ENCODE measurements around the gene HSPB6. TPM values are rescaled to one million over a fixed set of nuclear protein-coding genes. Genes with fewer than 3 reads are reported as not detected.
A peak's percentile ranks its signal among the peaks of the same experiment; 100 is the strongest.

HSPB6 gene
- total RNA-seq, 4 donors from 2014 or later, result 1.7 to 21.9 (median 3.6) TPM

- 83 to 88% methylated on average over 13 to 19 of the region's 32 CpGs for WGBS, 2 donors
- H3K4me1 ChIP-seq, result peaks cover 24 to 41% (median 25%) of the 10 kb centered on the region in 3 donors
- H3K27ac ChIP-seq, result peak overlapping the region in 1 of 4 donors; percentile 96
- TF ChIP-seq, protein P1, sequence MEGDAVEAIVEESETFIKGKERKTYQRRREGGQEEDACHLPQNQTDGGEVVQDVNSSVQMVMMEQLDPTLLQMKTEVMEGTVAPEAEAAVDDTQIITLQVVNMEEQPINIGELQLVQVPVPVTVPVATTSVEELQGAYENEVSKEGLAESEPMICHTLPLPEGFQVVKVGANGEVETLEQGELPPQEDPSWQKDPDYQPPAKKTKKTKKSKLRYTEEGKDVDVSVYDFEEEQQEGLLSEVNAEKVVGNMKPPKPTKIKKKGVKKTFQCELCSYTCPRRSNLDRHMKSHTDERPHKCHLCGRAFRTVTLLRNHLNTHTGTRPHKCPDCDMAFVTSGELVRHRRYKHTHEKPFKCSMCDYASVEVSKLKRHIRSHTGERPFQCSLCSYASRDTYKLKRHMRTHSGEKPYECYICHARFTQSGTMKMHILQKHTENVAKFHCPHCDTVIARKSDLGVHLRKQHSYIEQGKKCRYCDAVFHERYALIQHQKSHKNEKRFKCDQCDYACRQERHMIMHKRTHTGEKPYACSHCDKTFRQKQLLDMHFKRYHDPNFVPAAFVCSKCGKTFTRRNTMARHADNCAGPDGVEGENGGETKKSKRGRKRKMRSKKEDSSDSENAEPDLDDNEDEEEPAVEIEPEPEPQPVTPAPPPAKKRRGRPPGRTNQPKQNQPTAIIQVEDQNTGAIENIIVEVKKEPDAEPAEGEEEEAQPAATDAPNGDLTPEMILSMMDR (IDR thresholded peaks at IDR 0.05), result no peak
- no peak for TF ChIP-seq POLR2A (IDR thresholded peaks at IDR 0.05)
- intact Hi-C loops (cut with DNase I), result loop anchor here (10.0 kb wide), 1 partner anchor 175 kb away; the partner anchor contains the start of gene TMEM147
- peaks cover 30 to 53% (median 30%) of the 10 kb centered on the region in 3 donors for H3K36me3 ChIP-seq
- no peaks in the 10 kb centered on the region for H3K27me3 ChIP-seq
- no peak for DNase-seq
- H3K4me3 ChIP-seq, result peak overlapping the region in 2 of 4 donors; percentile 93 to 98
- H3K9me3 ChIP-seq, result no peaks in the 10 kb centered on the region
Observed at GRCh38 chr19:35719402-35720162, 37.2 kb downstream of the HSPB6 start.

GRCh38 chr19:35718345-35719041 lies 38.3 kb downstream of the HSPB6 start:
- H3K27me3 ChIP-seq, result no peaks in the 10 kb centered on the region
- peaks cover 24 to 41% (median 25%) of the 10 kb centered on the region in 3 donors for H3K4me1 ChIP-seq
- TF ChIP-seq, protein P1 (IDR thresholded peaks at IDR 0.05), result no peak
- TF ChIP-seq POLR2A (IDR thresholded peaks at IDR 0.05), result no peak
- 0 to 2% methylated on average over 9 to 20 of the region's 42 CpGs for WGBS, 2 donors
- peak overlapping the region; percentile 75 to 98 (median 94) for H3K4me3 ChIP-seq
- H3K36me3 ChIP-seq, result peaks cover 19 to 42% (median 24%) of the 10 kb centered on the region in 3 donors
- no peak for DNase-seq
- H3K27ac ChIP-seq, result peak overlapping the region; percentile 89 to 98 (median 94)
- H3K9me3 ChIP-seq, result no peaks in the 10 kb centered on the region
- intact Hi-C loops (cut with DNase I), result loop anchor here (10.0 kb wide), 1 partner anchor 174 kb away; the partner anchor contains the start of gene TMEM147

DNA sequence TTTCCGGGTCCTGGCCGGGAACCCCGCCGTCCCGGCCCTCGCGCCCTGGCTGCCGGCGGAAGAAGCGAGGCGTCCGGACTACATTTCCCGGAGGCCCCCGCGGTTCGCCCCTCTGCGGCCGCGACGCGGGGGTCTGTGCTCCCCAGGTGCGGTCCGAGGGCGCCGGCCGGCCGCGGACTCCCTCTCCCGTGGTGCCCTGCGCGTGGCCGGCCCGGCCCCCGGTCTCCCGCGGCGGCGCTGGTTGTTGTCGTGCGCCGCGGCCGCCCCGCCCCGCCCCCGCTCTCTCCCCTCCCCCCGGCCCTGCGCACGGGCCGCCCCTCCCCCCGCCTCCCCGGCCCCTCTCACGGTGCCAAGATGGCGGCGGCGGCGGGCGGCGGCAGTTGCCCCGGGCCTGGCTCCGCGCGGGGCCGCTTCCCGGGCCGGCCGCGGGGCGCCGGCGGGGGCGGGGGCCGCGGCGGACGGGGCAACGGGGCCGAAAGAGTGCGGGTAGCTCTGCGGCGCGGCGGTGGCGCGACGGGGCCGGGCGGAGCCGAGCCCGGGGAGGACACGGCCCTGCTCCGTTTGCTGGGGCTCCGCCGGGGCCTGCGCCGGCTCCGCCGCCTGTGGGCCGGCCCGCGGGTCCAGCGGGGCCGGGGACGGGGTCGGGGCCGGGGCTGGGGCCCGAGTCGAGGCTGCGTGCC lies 39.0 kb downstream of the HSPB6 start, which contains the start of gene KMT2B:
TSS of gene KMT2B (plus strand) at position 339 of the 680 bp plus-strand sequence. CDS start at position 355, 16 bp downstream.
- peaks cover 13 to 35% (median 18%) of the 10 kb centered on the region in 3 donors for H3K36me3 ChIP-seq
- peak within 1 kb of the TSS; percentile 89 to 98 (median 94) for H3K27ac ChIP-seq
- no CpG with 5 or more reads among the region's 109 CpGs for WGBS, 2 donors
- no peaks in the 10 kb centered on the region for H3K9me3 ChIP-seq
- peak within 1 kb of the TSS; percentile 75 to 98 (median 94) for H3K4me3 ChIP-seq
- peaks cover 24 to 41% (median 25%) of the 10 kb centered on the region in 3 donors for H3K4me1 ChIP-seq
- intact Hi-C loops (cut with DNase I), result loop anchor here (2.0 to 10.0 kb wide), 2 partner anchors 23 to 173 kb away; partner anchors contain the start of gene TMEM147
- DNase-seq, result no peak
- TF ChIP-seq, protein P1 (IDR thresholded peaks at IDR 0.05), result peak in 1 of 6 experiments; percentile 12
- TF ChIP-seq POLR2A (IDR thresholded peaks at IDR 0.05), result no peak
- H3K27me3 ChIP-seq, result no peaks in the 10 kb centered on the region

- peaks cover 24 to 41% (median 25%) of the 10 kb centered on the region in 3 donors for H3K4me1 ChIP-seq
- TF ChIP-seq POLR2A (IDR thresholded peaks at IDR 0.05), result peak in 1 of 4 donors; percentile 41
- TF ChIP-seq, protein P1 (IDR thresholded peaks at IDR 0.05), result peak; percentile 88 to 96 (median 92)
- DNase-seq, result peak; percentile 82
- H3K4me3 ChIP-seq, result peak overlapping the region; percentile 75 to 98 (median 94)
- no peaks in the 10 kb centered on the region for H3K9me3 ChIP-seq
- WGBS, 2 donors, result 0% methylated on average over 25 of the region's 77 CpGs; no CpG with 5 or more reads in 1 of the 2 donors
- H3K27me3 ChIP-seq, result no peaks in the 10 kb centered on the region
- H3K36me3 ChIP-seq, result peaks cover 6 to 27% (median 12%) of the 10 kb centered on the region in 3 donors
- H3K27ac ChIP-seq, result peak overlapping the region; percentile 86 to 98 (median 94)
- intact Hi-C loops (cut with DNase I), result loop anchor here (2.0 to 10.0 kb wide), 2 partner anchors 22 to 172 kb away; partner anchors contain the start of gene TMEM147
Observed at GRCh38 chr19:35716801-35717664, 39.8 kb downstream of the HSPB6 start.

Data from esophagus squamous epithelium (tissue), 5 donors.